Ammon's horn (tissue), 1 donor: ENCODE results near the gene RPS6KA2.

ENCODE experiments used
- DNase-seq: peaks from one replicate; pipeline ENCODE4 v3.0.0-alpha.2; 2016; ENCODE audit warnings: low spot score

RPS6KA2 gene

DNA sequence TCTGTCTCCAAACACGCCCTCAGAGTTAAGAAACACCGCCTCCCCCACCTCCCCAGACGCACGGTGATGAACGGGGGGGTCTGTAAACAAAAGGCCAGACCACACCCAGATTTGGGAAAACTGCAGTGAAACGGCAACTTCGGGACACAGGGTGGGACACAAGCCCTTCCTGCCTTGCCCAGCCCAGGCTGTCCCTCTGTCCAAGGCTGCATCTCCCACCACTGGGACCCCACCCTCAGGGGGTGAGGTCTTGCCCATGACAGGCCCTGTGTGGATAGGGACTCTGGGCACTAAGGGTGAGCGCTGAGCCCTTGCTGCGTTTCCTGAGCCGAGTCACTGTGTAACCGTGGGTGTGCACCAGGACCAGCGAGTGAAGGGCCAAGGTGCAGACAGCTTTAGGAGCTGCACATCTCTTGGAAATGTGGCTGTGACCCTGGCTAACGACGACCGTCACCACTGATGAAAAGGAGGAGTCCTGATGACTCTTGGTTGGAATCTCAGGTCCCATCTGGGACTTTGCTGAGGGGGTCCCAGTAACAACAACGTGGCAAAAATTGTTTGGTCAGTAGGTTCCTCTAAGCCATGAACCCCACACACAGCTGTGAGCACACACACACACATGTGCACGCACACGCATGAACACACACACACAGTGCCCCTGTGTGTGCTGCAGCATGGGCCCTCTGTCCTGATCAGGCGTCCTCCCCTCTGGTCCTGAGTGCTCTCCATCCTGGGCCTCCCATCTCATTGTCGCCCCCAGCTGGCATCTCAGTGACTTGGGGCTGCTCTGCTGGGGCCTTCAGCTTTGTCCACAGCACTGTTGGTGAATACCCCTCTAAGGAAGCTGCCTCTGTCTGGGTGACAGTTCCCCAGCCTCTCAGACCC lies 141.2 kb downstream of the RPS6KA2 start:
- no peak for DNase-seq

DNA sequence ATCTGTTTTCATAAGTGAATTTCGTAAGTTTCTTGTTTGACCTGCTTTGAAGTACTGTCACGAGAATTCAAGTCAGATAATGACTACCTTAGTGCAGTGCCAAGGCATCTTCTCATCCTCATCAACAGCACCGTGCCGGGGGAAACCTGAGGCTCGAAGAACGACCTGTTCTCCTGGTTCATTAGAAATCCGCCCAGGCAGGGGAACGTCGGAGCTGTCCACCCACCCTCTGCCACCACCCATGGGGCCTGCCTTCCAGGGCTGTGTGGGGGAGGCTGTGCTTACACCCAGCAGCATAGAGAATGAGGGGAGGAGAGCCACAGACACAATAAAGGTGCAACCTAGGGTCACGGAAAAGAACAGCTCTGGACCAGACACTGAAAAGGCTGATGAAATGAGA lies 142.2 kb downstream of the RPS6KA2 start:
- no peak for DNase-seq

DNA sequence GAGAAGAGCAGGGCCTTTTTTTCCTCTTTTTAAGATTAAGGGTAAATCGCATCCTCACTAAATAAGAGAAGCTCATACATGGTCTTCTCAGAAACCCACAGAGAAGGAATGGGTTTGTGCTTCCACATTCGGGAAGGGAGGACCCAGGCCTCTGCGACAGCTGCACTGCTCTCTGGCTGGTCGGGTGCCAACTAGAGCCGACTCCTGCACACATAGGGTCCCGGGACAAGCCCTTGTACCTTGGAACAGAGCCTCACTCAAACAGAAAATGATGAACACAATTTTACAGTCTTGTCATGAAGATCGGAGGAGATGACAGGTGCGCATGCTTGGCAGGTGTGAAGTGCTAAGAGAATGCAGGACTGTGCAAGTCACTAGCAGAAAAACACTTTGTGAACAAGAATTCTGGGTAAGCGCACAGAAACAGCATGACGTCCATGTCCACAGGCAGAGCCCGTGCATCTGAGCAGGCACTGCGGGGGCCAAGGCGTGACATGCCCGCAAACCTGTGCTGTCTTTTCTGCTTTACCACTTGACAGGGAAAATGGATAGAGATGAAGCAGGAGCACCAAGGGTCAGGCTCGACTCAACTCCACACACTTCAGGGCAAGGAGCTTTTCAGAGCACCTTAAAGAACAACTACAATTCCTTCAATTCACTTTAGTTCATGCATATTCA lies 143.3 kb downstream of the RPS6KA2 start:
- DNase-seq: no peak

DNA sequence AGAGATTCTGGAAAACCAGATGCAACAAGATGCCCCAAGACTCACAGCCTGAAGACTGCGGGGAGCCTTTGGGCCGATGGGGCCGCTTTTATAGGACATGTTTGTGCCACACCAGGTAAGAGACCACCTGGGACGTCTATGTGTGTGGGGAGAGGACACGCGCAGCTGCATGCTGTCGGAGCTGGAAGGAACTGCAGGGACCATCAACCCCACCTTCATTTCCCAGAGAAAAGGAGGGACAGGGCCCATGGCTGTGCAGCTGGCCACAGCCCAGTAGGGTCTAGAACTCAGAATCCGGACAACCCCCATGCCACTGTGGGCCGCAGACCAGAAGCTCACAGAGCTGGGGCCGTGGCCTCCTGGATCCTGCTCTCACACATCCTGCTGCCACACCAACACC lies 144.0 kb downstream of the RPS6KA2 start:
- no peak for DNase-seq

DNA sequence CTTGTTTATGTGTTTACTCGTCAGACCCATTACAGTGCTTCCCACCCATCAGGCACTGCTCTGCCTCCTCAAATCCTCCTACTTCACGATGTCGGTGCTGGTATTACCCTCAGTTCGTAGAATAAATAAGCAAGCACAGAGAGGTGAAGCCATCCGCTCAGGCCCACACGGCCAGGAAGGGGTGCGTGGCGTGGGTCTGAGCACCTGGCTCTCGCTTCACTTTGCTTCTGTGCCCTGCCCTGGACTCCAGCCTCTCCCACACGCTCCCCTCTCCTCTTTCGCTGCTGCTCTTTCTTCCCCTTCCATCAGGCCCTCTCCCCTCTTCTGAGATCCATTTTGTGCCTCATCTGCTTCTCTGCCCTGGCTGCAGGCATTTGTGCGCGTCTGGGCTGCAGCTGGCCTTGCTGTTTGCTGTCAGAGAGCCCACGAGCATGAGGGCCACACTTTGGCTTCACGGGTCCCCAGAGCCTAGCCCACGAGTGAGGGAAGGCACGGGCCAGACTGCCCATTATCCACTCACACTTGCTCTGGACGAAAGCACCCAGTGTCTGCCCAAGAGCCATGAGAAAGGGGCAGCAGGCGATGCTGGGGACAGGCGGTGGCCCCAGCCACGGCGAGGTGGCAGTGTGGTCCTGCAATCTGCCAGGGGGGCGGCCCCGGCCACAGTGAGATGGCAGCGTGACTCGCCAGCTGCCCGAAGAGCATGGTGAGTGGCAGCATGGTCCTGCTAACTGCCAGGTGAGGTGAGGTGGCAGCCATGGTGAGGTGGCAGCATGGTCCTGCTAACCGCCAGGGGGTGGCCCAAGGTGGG lies 148.1 kb downstream of the RPS6KA2 start:
- no peak for DNase-seq

DNA sequence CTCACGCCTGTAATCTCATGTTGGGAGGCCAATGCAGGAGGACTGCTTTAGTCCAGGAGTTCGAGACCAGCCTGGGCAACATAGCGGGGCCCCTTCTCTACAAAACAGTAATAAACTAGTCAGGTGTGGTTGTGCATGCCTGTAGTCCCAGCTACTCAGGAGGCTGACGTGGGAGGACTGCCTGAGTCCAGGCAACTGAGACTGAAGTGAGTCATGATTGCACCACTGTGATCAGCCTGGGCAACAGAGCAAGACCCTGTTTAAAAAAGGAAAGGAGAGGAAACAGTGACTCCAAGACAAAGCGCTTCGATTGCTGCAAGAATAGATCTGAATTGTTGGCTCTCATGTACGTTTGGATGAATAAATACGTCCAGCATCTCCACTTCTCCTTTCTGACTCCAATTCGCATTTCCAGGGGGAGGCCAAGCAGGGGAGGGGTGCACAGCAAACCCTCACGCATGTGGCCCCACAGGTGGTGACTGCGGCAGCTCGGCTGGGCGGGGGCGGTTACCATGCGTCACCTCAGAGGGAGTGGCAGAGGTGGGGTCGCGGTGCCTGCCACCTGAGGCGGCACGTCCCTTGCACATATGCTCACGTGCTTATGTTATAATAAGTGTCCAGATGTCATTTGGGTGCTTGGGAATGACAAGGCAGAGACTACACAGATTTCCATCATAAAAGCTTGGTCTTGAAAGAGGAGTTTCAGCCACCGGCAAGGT lies 149.2 kb downstream of the RPS6KA2 start:
- no peak for DNase-seq

DNA sequence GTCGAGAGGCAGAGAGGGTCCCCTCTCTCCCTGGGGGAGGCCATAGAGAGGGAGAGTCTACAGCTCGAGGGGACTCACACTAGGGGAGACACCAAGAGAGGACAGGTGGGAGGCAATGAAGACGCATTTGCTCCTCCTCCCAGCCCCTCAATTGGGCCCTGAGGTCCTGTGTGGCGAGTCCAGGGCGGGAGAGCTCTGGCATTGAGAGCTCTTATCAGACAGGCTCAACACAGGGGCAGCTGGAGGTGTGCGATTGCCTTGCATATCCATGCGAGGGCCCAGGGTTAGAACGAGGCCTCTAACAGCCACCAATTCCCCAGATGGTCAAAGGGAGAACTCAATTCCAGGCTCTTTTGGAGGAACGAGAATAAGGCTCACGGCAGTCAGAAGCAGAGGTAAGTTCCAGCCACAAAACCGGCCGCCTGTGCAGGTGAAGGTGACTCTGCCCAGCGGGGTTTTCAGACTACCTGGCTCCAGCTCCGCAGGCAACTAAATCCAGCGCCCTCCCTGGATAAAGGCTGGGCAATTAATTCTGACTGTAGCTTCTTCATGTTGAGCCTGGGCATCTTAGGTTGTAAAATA lies 150.3 kb downstream of the RPS6KA2 start:
- DNase-seq: no peak

DNA sequence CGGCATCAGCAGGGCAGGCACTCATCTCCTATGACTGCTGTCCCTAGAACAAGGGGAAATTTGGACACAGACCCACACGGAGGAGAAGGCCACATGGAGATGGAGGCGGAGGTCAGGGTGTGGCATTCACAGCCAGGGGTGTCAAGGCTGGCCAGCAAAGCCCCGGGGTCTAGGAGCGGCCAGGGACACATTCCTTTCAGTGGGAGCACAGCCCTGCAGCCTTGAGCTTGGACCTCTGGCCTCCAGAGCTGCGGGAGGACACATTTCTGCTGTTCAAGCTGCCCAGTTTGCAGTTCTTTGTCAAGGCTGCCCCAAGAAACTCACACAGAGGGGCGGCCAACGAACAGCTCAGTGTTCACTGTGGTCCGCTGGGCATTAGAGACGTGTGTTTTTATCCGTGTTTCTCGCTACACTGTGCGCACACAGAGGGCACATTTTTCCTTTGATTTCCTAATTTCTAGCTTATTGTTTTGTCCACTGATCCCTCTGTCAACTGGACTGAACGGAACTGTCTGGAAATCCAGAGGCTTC lies 150.9 kb downstream of the RPS6KA2 start:
- DNase-seq: no peak

DNA sequence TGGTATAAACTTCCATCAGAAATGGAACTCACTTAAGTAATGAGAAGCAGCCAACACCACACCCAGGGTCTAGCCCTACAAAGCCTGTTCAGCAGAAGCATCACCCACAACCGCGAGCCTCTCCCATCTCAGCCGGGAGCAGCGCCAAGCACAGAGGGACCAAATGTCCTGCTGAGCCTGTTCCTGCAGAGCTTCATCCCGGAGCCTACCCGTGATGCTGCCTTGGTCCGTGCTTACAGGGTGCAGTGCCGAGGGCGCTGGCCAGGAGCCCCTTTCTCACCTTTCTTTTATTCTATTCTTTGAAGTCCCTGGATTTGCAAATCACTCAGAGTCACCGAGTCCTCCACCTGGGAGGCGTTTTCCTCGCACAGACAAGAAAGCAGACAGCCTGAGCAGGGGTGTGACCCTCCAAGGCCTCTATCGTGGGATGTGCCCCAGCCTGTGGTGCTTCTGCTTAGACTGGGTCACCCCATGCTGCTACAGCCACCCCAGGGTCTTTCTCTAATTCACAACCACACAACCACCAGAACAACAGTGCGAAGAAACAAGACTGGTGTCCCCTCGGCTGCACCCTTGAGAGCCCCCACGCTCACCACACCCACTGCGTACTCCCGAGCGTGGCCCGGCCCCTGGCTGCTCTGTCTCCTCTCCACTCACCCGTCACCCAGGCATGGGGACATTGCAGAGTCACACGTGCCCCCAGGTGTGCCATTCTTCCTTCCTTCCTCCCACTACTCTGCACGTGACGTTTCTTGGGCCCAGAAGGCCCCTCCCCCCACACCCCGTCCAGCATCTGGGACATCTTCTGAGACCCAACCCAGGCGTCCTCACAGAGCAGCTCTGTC lies 152.1 kb downstream of the RPS6KA2 start:
- no peak for DNase-seq

DNA sequence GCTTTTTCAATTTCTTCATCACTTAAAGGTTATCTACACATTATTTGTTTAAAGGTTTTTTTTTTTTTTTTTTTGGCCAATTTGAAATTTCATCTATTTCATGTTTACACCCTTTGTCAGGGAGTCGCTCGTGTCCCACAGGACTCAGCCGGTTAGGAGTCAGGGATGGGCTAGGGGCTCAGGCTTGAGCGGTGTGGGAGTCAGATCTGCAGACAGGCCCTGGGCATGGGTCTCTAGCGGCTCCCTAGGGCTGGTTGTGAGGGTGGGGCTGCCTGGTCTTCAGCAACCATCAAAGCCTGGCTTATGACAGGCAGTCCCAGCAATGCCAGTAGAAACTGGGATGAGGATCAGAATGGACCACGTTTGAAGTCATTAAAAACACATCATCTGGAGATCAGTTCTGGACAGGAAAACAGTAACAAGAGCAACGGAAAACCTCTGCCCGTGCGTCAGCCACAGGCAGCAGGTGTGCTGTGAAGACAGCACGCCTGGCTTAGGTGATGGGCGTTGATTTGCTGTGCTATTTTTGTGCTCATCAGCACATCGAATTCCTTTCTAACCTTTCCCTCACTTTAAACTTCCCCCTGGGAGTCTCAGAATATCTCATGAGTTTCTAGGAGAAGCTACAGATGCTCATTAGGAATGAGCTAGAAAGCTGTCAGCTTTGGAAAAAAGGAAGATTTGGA lies 153.0 kb downstream of the RPS6KA2 start:
- no peak for DNase-seq

DNA sequence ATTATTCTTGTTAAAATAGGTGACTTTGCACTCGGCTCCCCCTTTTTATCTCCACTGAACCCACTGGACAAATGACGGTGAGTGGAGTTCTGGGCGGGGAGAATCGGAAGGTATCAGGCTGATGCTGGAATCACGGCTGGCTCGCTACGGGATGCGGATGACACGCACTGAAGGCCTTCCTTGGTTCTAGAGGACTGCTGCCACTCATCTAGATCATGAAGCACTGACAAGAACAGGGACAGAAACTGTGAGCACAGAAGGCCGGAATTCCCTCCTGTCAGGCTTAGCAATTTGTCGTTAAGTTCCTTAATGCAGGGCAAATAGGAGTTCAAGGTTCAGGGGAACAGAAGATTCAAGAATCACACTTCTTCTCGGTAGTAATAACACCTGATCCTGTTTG lies 154.4 kb downstream of the RPS6KA2 start:
- no peak for DNase-seq

DNA sequence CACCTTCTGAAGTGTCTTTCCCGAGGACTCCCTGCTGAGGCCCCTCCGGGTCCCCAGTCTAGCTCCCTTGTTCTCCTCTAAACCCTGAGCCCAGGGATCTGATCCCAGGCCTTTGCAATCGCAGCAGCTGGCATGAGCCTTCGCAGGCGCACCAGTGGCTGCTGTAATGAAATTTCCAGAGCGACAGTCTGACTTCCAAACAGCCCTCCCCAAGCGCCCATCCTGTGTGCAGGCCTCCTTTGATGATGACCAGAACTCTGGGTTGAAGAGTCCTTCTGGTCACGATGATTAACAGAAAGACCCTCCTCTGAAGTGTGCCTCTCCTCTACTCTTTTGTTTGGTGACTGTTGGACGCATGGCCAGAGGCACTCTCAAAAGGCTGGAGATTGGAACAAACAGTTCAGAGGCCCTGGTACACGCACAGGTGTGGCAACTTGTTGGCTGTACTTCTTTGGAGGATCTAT lies 155.2 kb downstream of the RPS6KA2 start:
- no peak for DNase-seq

DNA sequence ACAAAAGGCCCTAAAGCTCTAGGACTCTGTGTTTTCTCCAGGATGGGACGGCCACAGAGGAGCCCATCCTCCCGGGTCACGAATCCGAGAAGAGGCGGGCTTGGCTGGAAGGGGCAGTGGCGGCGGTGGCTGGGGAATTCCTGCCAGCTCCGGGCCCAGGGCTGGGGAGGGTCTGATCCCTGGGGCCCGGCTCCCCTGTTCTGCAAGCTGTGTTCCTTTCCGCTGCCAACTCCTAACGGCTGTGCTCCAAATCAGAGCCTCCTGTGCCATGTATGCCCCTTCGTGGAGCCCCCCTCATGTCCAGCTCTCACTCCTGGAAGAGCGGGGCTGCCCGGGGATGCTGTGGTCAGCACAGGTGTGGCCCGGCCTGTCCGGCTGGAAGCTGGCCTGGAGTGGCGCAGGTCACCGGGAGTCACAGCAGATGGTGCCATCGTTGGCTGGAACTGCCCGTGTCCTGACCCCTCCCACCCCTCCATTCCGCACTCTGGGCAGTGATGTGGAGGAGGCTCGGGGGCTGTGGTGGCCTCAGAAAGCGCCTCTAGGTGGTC lies 156.1 kb downstream of the RPS6KA2 start:
- no peak for DNase-seq

DNA sequence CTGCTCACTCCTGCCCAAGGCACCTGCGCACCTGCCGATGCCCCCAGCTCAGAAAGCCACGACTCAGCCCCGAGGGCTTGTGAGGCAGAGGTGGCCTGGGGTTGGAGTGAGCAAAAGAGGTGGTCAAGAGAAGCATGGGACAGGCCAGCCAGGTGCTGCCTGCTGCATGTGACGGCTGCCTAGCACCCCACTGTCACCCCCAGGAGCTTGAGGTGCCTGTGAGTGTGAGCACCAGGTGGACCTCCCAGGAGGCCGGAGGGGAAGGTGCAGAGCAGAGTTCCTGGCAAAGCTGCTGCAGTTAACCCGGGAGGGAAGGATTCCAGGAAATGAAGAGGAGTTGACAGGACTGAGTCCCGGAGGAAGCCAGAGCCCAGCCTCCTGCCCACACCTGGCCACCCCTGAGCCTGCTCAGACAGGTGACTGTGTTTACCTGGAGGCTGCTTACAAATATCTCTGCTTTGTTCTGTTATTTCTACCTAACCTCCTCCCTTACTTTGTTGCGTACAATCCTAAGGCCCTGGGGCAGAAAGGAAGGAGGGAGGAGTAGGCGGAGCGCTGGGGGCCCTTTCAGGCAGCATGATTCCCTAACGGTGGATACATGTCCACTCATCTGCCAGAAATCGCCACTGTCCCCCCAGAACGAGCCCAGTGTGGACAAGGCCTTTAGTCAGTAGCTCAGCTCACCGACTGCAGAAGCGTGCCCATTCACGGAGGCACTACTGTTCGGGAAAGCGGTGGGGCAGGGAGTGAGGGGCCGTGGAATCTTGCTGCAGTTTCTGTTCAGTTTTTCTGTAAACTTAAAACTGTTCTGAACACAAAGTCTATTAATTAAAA lies 156.8 kb downstream of the RPS6KA2 start:
- DNase-seq: no peak

DNA sequence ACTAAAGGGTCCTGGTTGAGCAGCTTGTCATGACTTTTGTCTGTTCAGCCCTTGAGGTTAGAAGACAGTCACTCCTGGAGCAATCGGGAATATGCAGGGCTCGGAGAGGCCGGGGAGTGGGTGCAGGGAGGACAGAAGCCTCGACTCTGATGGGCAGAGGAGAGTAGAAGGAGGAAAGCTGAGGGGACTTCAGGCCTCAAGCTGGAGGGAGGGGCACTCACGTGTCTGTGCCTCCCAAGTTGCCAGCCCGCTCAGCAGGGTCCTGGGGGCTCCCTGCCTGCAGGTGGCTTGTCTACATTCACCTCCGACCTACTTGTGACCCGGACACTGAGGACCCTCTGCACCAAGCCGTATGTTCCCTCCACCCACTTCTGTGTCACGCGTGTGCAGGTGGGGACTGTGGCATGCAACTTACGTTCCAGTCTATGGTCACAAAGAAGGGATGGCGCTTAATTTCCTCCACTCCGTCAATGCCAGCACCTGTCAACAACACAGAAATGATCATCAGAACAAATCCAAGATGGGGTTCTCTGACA lies 157.6 kb downstream of the RPS6KA2 start:
- DNase-seq: no peak

DNA sequence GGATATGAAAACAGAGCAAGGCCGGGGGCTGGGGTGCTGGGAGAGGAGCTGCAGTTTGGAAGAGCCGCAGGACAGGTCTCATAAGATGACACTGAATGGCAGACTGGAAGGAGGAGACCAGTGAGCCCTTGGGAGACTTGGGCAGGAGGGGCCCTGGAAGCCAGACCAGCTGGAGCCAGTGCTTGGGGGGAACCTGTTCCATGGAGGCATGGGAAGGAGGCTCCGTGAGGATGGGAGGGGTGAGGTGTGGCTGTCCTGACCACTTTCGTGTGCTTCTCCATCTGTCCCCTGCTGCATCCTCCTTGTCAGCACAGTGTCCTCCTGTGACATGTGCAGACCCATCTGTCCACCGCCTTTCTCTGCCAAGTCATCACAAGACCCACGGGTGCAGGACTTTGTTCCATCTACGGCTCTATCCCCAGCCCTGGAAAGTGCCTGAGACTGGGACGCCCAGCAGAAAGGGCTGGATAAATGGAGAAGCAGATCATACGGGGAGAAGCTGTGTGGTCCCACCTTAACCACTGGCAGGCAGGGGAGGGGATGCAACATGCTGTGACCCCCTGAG lies 159.5 kb downstream of the RPS6KA2 start:
- no peak for DNase-seq

DNA sequence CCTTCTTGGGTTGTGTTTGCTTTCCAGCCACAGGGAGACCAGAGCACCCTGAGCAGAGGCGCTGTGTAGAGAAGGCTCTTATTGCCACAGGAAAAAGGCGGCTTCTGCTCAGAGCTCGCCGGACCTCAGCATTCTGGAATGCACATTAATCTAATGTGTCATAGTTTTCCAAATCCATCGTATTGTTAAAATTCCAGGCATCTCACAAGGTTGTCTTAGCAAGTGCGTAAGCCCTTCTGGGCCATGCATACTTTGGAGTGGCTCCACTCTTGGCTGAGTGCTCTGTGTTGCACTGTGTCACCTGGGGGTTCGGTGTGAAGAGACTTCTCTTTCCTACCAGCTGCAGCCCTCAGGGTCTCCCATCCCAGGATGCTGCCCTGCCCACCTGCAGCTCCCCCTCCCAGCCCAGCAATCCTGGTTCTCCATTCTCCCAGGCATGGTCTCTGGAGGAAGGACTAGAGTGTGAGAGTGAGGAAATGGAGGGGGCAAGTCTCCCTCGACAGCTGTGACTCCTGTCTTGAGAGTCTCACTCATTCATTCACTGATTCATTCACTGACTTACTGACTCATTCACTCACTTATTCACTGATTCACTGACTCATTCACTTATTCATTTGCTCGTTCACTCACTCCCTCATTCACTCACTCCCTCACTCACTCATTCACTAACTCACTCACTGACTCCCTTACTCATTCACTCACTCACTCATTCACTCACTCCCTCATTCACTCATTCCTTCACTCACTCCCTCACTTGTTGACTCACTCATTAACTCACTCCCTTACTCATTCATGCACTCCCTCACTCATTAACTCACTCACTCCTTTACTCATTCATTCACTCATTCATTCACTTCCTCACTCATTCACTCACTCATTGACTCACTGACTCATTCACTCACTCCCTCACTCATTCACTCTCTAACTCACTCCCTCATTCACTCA lies 160.6 kb downstream of the RPS6KA2 start:
- no peak for DNase-seq
